IPS-18a (cell line): ENCODE results near the gene HES6.
A peak's percentile ranks its signal among the peaks of the same experiment; 100 is the strongest.

Source experiments
- H3K27ac ChIP-seq: one replicate; pipeline ENCODE4 v1.5.1; 2013; ENCODE audit warnings: low read length
- H3K27me3 ChIP-seq: one replicate; pipeline ENCODE4 v1.6.1; 2013; ENCODE audit warnings: mild to moderate bottlenecking, low read length; ENCODE audit not compliant: control insufficient read depth, insufficient read depth
- H3K36me3 ChIP-seq: one replicate; pipeline ENCODE4 v1.6.1; 2013; ENCODE audit warnings: low read depth, low read length; ENCODE audit not compliant: control insufficient read depth
- H3K4me1 ChIP-seq: one replicate; pipeline ENCODE4 v1.6.1; 2013; ENCODE audit warnings: low read depth, low read length; ENCODE audit not compliant: control insufficient read depth
- H3K4me3 ChIP-seq: one replicate; pipeline ENCODE4 v1.5.1; 2013; ENCODE audit warnings: low read length
- H3K9ac ChIP-seq: one replicate; pipeline ENCODE4 v1.6.1; 2013; ENCODE audit warnings: mild to moderate bottlenecking, low read length, moderate library complexity
- H3K9me3 ChIP-seq: one replicate; pipeline ENCODE4 v1.6.1; 2013; ENCODE audit warnings: low read depth, low read length; ENCODE audit not compliant: control insufficient read depth

The HES6 gene, protein sequence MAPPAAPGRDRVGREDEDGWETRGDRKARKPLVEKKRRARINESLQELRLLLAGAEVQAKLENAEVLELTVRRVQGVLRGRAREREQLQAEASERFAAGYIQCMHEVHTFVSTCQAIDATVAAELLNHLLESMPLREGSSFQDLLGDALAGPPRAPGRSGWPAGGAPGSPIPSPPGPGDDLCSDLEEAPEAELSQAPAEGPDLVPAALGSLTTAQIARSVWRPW

GRCh38 chr2:238239863-238240756, at the start of gene HES6:
HES6 (minus strand) TSS chr2:238240038; CDS start chr2:238239905, 133 bp downstream.
- Histone ChIP-seq H3K4me1 (peaks cover 4% of the 10 kb centered on the region), H3K4me3 (peak within 1 kb of the TSS; percentile 63), H3K9ac (peak within 1 kb of the TSS; percentile 50), H3K9me3 (no peaks in the 10 kb centered on the region), H3K27ac (no peak within 1 kb of the TSS), H3K36me3 (no peaks in the 10 kb centered on the region), H3K27me3 (peaks cover 55% of the 10 kb centered on the region)

- Histone ChIP-seq H3K27ac (peak overlapping the region; percentile 36), H3K36me3 (no peaks in the 10 kb centered on the region), H3K4me3 (peak overlapping the region; percentile 72), H3K4me1 (peaks cover 27% of the 10 kb centered on the region), H3K9ac (peak overlapping the region; percentile 53), H3K27me3 (peaks cover 19% of the 10 kb centered on the region), H3K9me3 (no peaks in the 10 kb centered on the region)
Measured at GRCh38 chr2:238289574-238289973, 49.7 kb upstream of the HES6 start.

- peak overlapping the region; percentile 36 for H3K27ac ChIP-seq
Measured at GRCh38 chr2:238288650-238289573, 49.1 kb upstream of the HES6 start.

GRCh38 chr2:238287737-238288649, 48.2 kb upstream of the HES6 start, which contains the start of gene PER2:
PER2 (minus strand) TSS chr2:238288610; CDS start chr2:238277936, 10,674 bp downstream.
- H3K27ac ChIP-seq = peak within 1 kb of the TSS; percentile 36
- peaks cover 27% of the 10 kb centered on the region for H3K4me1 ChIP-seq
- no peaks in the 10 kb centered on the region for H3K36me3 ChIP-seq
- peaks cover 19% of the 10 kb centered on the region for H3K27me3 ChIP-seq
- peak within 1 kb of the TSS; percentile 69 for H3K9ac ChIP-seq
- H3K4me3 ChIP-seq = peak within 1 kb of the TSS; percentile 77
- H3K9me3 ChIP-seq = no peaks in the 10 kb centered on the region

More at GRCh38 chr2:238288650-238289573, 49.1 kb upstream of the HES6 start:
- Histone ChIP-seq H3K4me1 (peaks cover 27% of the 10 kb centered on the region), H3K9ac (peak overlapping the region; percentile 53), H3K4me3 (peak overlapping the region; percentile 72), H3K9me3 (no peaks in the 10 kb centered on the region), H3K27me3 (peaks cover 19% of the 10 kb centered on the region), H3K36me3 (no peaks in the 10 kb centered on the region)

GRCh38 chr2:238286987-238287736, 47.3 kb upstream of the HES6 start:
- Histone ChIP-seq H3K4me1 (peaks cover 27% of the 10 kb centered on the region), H3K9ac (no peak overlapping the region), H3K27ac (no peak overlapping the region)

GRCh38 chr2:238286551-238286950, 46.7 kb upstream of the HES6 start:
- Histone ChIP-seq H3K27me3 (peaks cover 19% of the 10 kb centered on the region), H3K9me3 (no peaks in the 10 kb centered on the region), H3K36me3 (no peaks in the 10 kb centered on the region), H3K9ac (no peak overlapping the region), H3K4me3 (no peak overlapping the region), H3K4me1 (peaks cover 27% of the 10 kb centered on the region), H3K27ac (no peak overlapping the region)

More at GRCh38 chr2:238286987-238287736, 47.3 kb upstream of the HES6 start:
- no peaks in the 10 kb centered on the region for H3K9me3 ChIP-seq
- H3K4me3 ChIP-seq = peak overlapping the region; percentile 77
- no peaks in the 10 kb centered on the region for H3K36me3 ChIP-seq
- H3K27me3 ChIP-seq = peaks cover 19% of the 10 kb centered on the region

- Histone ChIP-seq H3K36me3 (no peaks in the 10 kb centered on the region), H3K27me3 (peaks cover 19% of the 10 kb centered on the region), H3K9ac (peak overlapping the region; percentile 37), H3K4me3 (no peak overlapping the region), H3K27ac (no peak overlapping the region), H3K9me3 (no peaks in the 10 kb centered on the region), H3K4me1 (peaks cover 27% of the 10 kb centered on the region)
Measured at GRCh38 chr2:238286095-238286494, 46.3 kb upstream of the HES6 start.

DNA sequence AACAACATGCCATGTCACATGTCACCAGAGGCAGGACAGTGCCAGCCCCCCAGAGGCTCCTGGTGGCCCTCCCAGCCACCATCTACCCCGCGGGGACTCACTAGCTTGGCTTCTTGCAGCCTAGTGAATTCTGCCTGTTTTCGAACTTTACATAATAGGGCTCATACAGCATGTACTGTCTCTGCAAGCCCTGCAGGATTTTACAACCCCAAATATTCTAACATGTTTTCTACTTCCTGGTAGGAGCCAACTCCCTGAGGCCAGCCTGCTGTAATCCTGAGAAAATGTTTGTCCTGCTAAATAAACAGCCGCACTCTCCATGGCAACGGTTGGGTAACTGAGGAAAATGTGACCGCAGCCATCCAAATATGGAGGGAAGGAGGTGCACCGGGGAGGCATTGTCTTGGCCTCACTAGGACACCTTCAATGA, 45.8 kb upstream of the HES6 start:
- H3K27ac ChIP-seq = peak overlapping the region; percentile 7
- no peaks in the 10 kb centered on the region for H3K9me3 ChIP-seq
- no peaks in the 10 kb centered on the region for H3K36me3 ChIP-seq
- H3K27me3 ChIP-seq = peaks cover 19% of the 10 kb centered on the region
- peaks cover 26% of the 10 kb centered on the region for H3K4me1 ChIP-seq
- H3K4me3 ChIP-seq = no peak overlapping the region
- peak overlapping the region; percentile 37 for H3K9ac ChIP-seq

- peaks cover 15% of the 10 kb centered on the region for H3K27me3 ChIP-seq
- H3K27ac ChIP-seq = peak overlapping the region; percentile 7
- no peaks in the 10 kb centered on the region for H3K9me3 ChIP-seq
- no peaks in the 10 kb centered on the region for H3K36me3 ChIP-seq
- peak overlapping the region; percentile 37 for H3K9ac ChIP-seq
- H3K4me1 ChIP-seq = peaks cover 21% of the 10 kb centered on the region
- no peak overlapping the region for H3K4me3 ChIP-seq
Measured at GRCh38 chr2:238284802-238285515, 45.1 kb upstream of the HES6 start.
